Smooth muscle cell of the brain vasculature (primary cell): ENCODE results near the gene KLHL40.

Source experiments
- DNase-seq: peaks from one replicate; pipeline ENCODE4 v3.0.0-alpha.2; 2012; ENCODE audit warnings: low read depth, low spot score

KLHL40 gene

GRCh38 chr3:42739401-42740158, 54.2 kb downstream of the KLHL40 start:
- DNase-seq: no peak

GRCh38 chr3:42741796-42742195, 56.5 kb downstream of the KLHL40 start:
- DNase-seq: no peak
